SU-DHL-6 (cell line): Measurements from ENCODE around the gene NBEA.

Source experiments
- CTCF ChIP-seq: fragments of 200-600 bp; sonication (generic); IDR thresholded peaks from one replicate; pipeline ENCODE4 v1.5.1; 2017; ENCODE audit warnings: antibody characterized with exemption, mild to moderate bottlenecking, low read length, moderate library complexity; ENCODE audit not compliant: insufficient read depth, poor library complexity, severe bottlenecking
- EZH2phosphoT487 ChIP-seq: fragments of 200-600 bp; sonication (generic), shearing (Covaris generic); conservative IDR thresholded peaks from 2 replicates; pipeline ENCODE4 v1.6.1; 2018; ENCODE audit warnings: mild to moderate bottlenecking, antibody characterized with exemption, low read length, moderate library complexity, mixed read lengths

DNA sequence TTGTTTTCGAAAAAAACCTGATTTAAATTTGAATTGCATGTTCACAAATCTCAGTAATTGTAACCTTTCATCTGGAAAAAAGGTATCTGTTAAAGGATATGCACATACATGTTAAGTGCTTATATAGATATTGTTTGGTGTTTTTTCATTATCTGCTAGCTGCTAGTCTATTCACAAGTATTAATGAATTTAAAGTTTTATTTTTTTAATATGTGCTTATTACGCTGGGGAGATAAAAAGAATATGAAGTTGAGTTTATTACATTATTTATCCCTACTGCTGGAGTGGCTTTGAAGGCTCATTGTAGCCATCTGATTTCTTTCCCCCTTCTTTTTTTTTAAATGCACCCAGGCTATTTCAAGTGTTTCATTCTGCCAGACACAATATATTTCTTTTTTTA, 538.3 kb downstream of the NBEA start:
- TF ChIP-seq EZH2phosphoT487, result no peak
- TF ChIP-seq CTCF, result no peak
